Umbilical cord (tissue), 2 donors: ENCODE data around the gene SYNM. TPM values are rescaled to one million over a fixed set of nuclear protein-coding genes. Genes with fewer than 3 reads are reported as not detected.

Source experiments
- DNase-seq: peaks from one replicate; pipeline ENCODE4 v3.0.0-alpha.2; 2015; ENCODE audit warnings: low spot score
- total RNA-seq: library from RNA; depleted of rRNA; stranded (reverse); fragments of >200 nt; gene quantifications from one replicate; pipeline ENCODE4 v1.2.3, GENCODE V29; 2014; ENCODE audit warnings: low replicate concordance; ENCODE audit not compliant: insufficient read depth

The SYNM gene
- total RNA-seq, 1 donor from 2014 or later, result 230 TPM

- no peak for DNase-seq
Observed at GRCh38 chr15:99138491-99138982, 33.7 kb downstream of the SYNM start.

GRCh38 chr15:99139276-99139675 is 34.4 kb downstream of the SYNM start:
- DNase-seq, result no peak

GRCh38 chr15:99140590-99140989 is 35.7 kb downstream of the SYNM start:
- no peak for DNase-seq

- DNase-seq, result no peak
Observed at GRCh38 chr15:99141943-99142342, 37.1 kb downstream of the SYNM start.

GRCh38 chr15:99142562-99142961 is 37.7 kb downstream of the SYNM start:
- no peak for DNase-seq

- DNase-seq, result no peak
Observed at GRCh38 chr15:99143242-99143641, 38.4 kb downstream of the SYNM start.

GRCh38 chr15:99143655-99144610 is 39.1 kb downstream of the SYNM start:
- no peak for DNase-seq

GRCh38 chr15:99145005-99145404 is 40.1 kb downstream of the SYNM start:
- DNase-seq, result no peak

- DNase-seq, result no peak
Observed at GRCh38 chr15:99145778-99146177, 40.9 kb downstream of the SYNM start.

- DNase-seq, result no peak
Observed at GRCh38 chr15:99146661-99147060, 41.8 kb downstream of the SYNM start.

- DNase-seq, result no peak
Observed at GRCh38 chr15:99148851-99149276, 44.0 kb downstream of the SYNM start.

- no peak for DNase-seq
Observed at GRCh38 chr15:99149366-99149765, 44.5 kb downstream of the SYNM start.

- no peak for DNase-seq
Observed at GRCh38 chr15:99151156-99151555, 46.3 kb downstream of the SYNM start.

GRCh38 chr15:99153026-99153535 is 48.2 kb downstream of the SYNM start:
- no peak for DNase-seq

- DNase-seq, result no peak
Observed at GRCh38 chr15:99154271-99154670, 49.4 kb downstream of the SYNM start.

GRCh38 chr15:99155961-99156443 is 51.1 kb downstream of the SYNM start:
- no peak for DNase-seq

GRCh38 chr15:99157456-99157855 is 52.6 kb downstream of the SYNM start:
- DNase-seq, result no peak

- no peak for DNase-seq
Observed at GRCh38 chr15:99158626-99159412, 53.9 kb downstream of the SYNM start.

GRCh38 chr15:99163271-99164062 is 58.6 kb downstream of the SYNM start:
- no peak for DNase-seq

GRCh38 chr15:99164119-99164518 is 59.2 kb downstream of the SYNM start:
- no peak for DNase-seq
